DMS 273 (cell line): ENCODE results near the gene BOD1L1.

Experiments used
- DNase-seq: peaks from one replicate; lab custom pipeline; 2025; ENCODE audit not compliant: unreplicated experiment; lab: John Stamatoyannopoulos, UW

BOD1L1 gene

GRCh38 chr4:13627606-13628311 lies at the start of gene BOD1L1:
Gene BOD1L1, minus strand, starts transcription at chr4:13627725. Its CDS starts 138 bp downstream, at chr4:13627587.
- peak; percentile 90 for DNase-seq

GRCh38 chr4:13674971-13675370 lies 47.4 kb upstream of the BOD1L1 start:
- DNase-seq: no peak

GRCh38 chr4:13673167-13673566 lies 45.6 kb upstream of the BOD1L1 start:
- DNase-seq: no peak

GRCh38 chr4:13670456-13671160 lies 43.1 kb upstream of the BOD1L1 start:
- DNase-seq: no peak

- no peak for DNase-seq
Measured at GRCh38 chr4:13665701-13666660, 38.5 kb upstream of the BOD1L1 start.

GRCh38 chr4:13659341-13660070 lies 32.0 kb upstream of the BOD1L1 start:
- DNase-seq: no peak

- peak; percentile 60 for DNase-seq
Measured at GRCh38 chr4:13656569-13657405, 29.3 kb upstream of the BOD1L1 start.

GRCh38 chr4:13654162-13654797 lies 26.8 kb upstream of the BOD1L1 start:
- peak; percentile 81 for DNase-seq

GRCh38 chr4:13653766-13654161 lies 26.2 kb upstream of the BOD1L1 start:
- no peak for DNase-seq

- DNase-seq: no peak
Measured at GRCh38 chr4:13647031-13647430, 19.5 kb upstream of the BOD1L1 start.

- no peak for DNase-seq
Measured at GRCh38 chr4:13645075-13645474, 17.6 kb upstream of the BOD1L1 start.

- DNase-seq: peak; percentile 3
Measured at GRCh38 chr4:13642170-13642950, 14.8 kb upstream of the BOD1L1 start.

GRCh38 chr4:13641084-13641483 lies 13.6 kb upstream of the BOD1L1 start:
- no peak for DNase-seq

GRCh38 chr4:13640149-13640940 lies 12.8 kb upstream of the BOD1L1 start:
- DNase-seq: peak; percentile 53

- DNase-seq: no peak
Measured at GRCh38 chr4:13635286-13635799, 7.8 kb upstream of the BOD1L1 start.

- no peak for DNase-seq
Measured at GRCh38 chr4:13633671-13634070, 6.1 kb upstream of the BOD1L1 start.

- peak; percentile 42 for DNase-seq
Measured at GRCh38 chr4:13627178-13627605, 333 bp downstream of the BOD1L1 start.
